GM18511 (cell line): ENCODE measurements around the gene CFAP126.
"Not testable (repeated sequence)": the region's sequence is repeated elsewhere in the genome, so short reads cannot be mapped to it uniquely, and the experiment has no call there.

Experiments used
- ATAC-seq: cut with Tn5 transposase; IDR thresholded peaks from one replicate; pipeline ENCODE4 v1.9.1; 2021; ENCODE audit warnings: mild to moderate bottlenecking, moderate library complexity; ENCODE audit not compliant: unreplicated experiment

Gene CFAP126

GRCh38 chr1:161382214-161383019 lies 14.7 kb upstream of the CFAP126 start:
- ATAC-seq = no peak

DNA sequence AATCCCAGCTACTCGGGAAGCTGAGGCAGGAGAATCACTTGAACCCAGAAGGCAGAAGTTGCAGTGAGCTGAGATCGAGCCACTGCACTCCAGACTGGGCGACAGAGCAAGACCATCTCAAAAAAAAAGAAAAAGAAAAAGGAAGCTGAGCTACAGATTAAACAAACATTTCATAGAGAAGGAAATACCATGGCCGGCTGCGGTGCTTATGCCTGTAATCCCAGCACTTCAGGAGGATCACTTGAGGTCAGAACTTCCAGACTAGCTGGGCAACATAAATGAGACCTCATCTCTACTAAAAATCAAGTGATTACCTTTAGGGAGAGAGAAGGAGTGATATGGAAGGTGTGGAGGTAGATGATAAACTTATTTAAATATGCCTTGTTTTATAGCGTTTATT lies 14.0 kb upstream of the CFAP126 start:
- ATAC-seq = no peak

GRCh38 chr1:161379071-161379470 lies 11.4 kb upstream of the CFAP126 start:
- ATAC-seq = no peak

- no peak for ATAC-seq
Observed at GRCh38 chr1:161378014-161378413, 10.3 kb upstream of the CFAP126 start.

- ATAC-seq = no peak
Observed at GRCh38 chr1:161374373-161374772, 6.7 kb upstream of the CFAP126 start.

DNA sequence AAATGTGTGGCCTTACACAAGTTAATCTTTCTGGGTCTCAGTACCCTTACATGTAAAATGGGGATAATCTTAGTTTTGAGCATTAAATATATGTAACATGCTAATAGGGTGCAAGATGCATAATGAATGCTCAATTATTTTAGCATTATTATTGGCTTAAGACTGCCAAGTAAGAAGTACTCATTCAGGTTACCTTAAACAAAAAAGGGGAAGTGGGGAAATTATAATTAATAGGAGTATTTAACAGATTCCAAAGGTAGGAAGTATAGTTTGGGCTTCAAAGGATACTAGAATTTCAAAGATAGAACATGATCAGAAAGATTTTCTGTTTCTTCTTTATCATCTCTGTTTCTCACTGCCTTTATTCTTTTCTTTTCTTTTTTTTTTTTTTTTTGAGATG lies 5.8 kb upstream of the CFAP126 start:
- ATAC-seq = no peak

DNA sequence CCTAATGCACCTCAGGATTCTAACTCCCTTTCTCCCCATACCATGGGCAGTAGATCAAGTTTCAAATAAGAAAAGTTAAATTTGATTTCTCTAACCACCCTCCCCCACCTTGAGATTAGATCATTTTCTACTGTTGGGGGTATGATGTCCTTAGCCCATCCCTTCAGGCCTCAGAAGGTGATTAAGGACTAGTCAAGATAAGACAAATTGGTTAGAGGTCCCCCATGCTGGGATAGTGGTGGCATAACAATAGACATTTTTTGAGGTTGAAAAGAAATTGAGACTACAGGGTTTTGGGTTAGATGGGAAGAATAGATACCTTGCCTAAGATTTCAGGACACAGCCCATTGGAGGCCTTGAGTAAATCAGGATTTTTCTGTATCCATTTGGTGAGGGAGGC lies 2.5 kb downstream of the CFAP126 start:
- no peak for ATAC-seq

DNA sequence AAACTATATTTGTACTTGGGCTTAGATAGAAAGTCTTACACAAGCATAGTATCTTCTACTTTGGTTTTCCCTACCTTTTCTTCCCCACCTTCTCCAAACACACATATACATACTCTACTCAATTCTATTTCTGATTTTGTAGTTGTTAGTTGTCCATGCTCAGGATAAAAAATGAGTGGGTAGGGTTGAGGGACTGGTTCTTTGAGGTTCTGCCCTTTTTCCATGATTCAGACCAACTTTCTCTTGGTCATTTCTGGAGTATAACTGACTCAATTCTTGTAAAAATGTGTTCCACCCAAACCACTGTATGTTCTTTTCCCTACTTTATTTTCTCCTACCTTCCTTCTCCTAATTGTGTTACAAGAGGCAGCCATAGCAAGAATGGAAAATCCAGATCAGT lies 3.3 kb downstream of the CFAP126 start:
- ATAC-seq = no peak

GRCh38 chr1:161359291-161359690 lies 8.4 kb downstream of the CFAP126 start:
- ATAC-seq = no peak

- no peak for ATAC-seq
Observed at GRCh38 chr1:161357073-161357472, 10.6 kb downstream of the CFAP126 start.

- ATAC-seq = no peak
Observed at GRCh38 chr1:161351482-161351881, 16.2 kb downstream of the CFAP126 start.

GRCh38 chr1:161350671-161351070 lies 17.0 kb downstream of the CFAP126 start:
- ATAC-seq = no peak

GRCh38 chr1:161342821-161343220 lies 24.9 kb downstream of the CFAP126 start:
- no peak for ATAC-seq

- ATAC-seq = no peak
Observed at GRCh38 chr1:161342177-161342576, 25.5 kb downstream of the CFAP126 start.

DNA sequence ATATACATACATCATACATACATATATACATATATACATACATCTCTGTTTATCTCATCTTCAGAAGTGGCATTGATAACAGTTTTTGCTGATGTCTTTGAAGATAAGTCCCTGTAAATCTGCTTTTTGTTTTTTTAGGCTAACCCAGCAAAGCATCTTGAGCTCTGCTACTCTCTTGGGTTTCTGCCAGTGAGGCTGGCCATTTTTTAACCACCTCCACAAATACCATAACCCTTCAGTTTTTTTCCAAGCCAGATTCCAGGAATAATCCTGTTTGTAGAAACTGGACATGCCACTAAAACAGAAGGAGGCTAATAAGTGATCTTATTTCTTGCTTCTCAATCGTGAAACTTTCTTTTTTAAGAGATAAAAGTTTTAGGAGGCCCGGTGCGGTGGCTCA lies 31.9 kb downstream of the CFAP126 start:
- no peak for ATAC-seq

GRCh38 chr1:161333166-161333565 lies 34.5 kb downstream of the CFAP126 start:
- no peak for ATAC-seq

- ATAC-seq = no peak
Observed at GRCh38 chr1:161330346-161330745, 37.3 kb downstream of the CFAP126 start.

DNA sequence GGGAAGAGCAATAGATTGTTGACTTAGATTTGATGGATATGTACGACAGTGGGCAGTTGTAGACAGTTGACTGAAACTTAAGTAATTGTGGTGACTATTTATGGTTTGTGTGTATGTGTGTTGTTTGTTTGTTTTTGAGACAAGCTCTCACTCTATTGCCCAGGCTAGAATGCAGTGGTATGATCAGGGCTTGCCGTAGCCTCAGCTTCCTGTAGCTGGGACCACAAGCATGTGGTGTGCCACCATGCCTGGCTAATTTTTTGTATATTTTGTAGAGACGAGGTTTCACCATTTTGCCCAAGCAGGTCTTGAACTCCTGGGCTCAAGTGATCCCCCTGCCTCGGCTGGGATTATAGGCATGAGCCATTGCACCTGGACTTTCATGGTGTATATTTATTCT lies 43.7 kb downstream of the CFAP126 start:
- ATAC-seq = no peak

GRCh38 chr1:161315841-161316674 lies 51.6 kb downstream of the CFAP126 start:
- not testable (repeated sequence) for ATAC-seq
